ENCODE measurements around the gene GNAQ.
"Not testable (repeated sequence)": the region's sequence is repeated elsewhere in the genome, so short reads cannot be mapped to it uniquely, and the experiment has no call there.

The GNAQ gene

GRCh38 chr9:77735494-77735893 is 296.1 kb downstream of the GNAQ start:
- H3K4me3 Mint-ChIP-seq = no peak overlapping the region
- no peak overlapping the region for H3K27ac Mint-ChIP-seq
- H3K36me3 Mint-ChIP-seq (ENCODE audit: insufficient read depth) = no peaks in the 10 kb centered on the region
- H3K27me3 Mint-ChIP-seq = no peaks in the 10 kb centered on the region
- no peaks in the 10 kb centered on the region for H3K9me3 Mint-ChIP-seq
- ATAC-seq (replicated peaks) = no peak
- no peaks in the 10 kb centered on the region for H3K4me1 Mint-ChIP-seq (ENCODE audit: low read depth in 2 of 2)
- no peak for DNase-seq

- Mint-ChIP-seq H3K36me3 (ENCODE audit: insufficient read depth) (peaks cover 19% of the 10 kb centered on the region), H3K27ac (no peak overlapping the region), H3K9me3 (no peaks in the 10 kb centered on the region), H3K4me3 (no peak overlapping the region), H3K4me1 (ENCODE audit: low read depth in 2 of 2) (no peaks in the 10 kb centered on the region), H3K27me3 (no peaks in the 10 kb centered on the region)
- DNase-seq (no peak), ATAC-seq (replicated peaks) (no peak)
These were observed 299.7 kb downstream of the GNAQ start for GRCh38 chr9:77731930-77732329.

GRCh38 chr9:77731008-77731698 is 300.5 kb downstream of the GNAQ start:
- Mint-ChIP-seq H3K4me1 (ENCODE audit: low read depth in 2 of 2) (no peaks in the 10 kb centered on the region), H3K27me3 (no peaks in the 10 kb centered on the region), H3K36me3 (ENCODE audit: insufficient read depth) (peaks cover 22% of the 10 kb centered on the region), H3K27ac (no peak overlapping the region), H3K4me3 (no peak overlapping the region), H3K9me3 (no peaks in the 10 kb centered on the region)
- ATAC-seq (replicated peaks) (no peak), DNase-seq (no peak)

GRCh38 chr9:77729177-77729576 is 302.4 kb downstream of the GNAQ start:
- DNase-seq (no peak), ATAC-seq (replicated peaks) (no peak)
- no peaks in the 10 kb centered on the region for H3K4me1 Mint-ChIP-seq (ENCODE audit: low read depth in 2 of 2)
- H3K27ac Mint-ChIP-seq = no peak overlapping the region
- peaks cover 22% of the 10 kb centered on the region for H3K36me3 Mint-ChIP-seq (ENCODE audit: insufficient read depth)
- no peak overlapping the region for H3K4me3 Mint-ChIP-seq
- no peaks in the 10 kb centered on the region for H3K27me3 Mint-ChIP-seq
- H3K9me3 Mint-ChIP-seq = no peaks in the 10 kb centered on the region

- no peaks in the 10 kb centered on the region for H3K4me1 Mint-ChIP-seq (ENCODE audit: low read depth in 2 of 2)
- H3K4me3 Mint-ChIP-seq = no peak overlapping the region
- ATAC-seq (replicated peaks) = no peak
- no peak overlapping the region for H3K27ac Mint-ChIP-seq
- no peaks in the 10 kb centered on the region for H3K9me3 Mint-ChIP-seq
- H3K27me3 Mint-ChIP-seq = no peaks in the 10 kb centered on the region
- H3K36me3 Mint-ChIP-seq (ENCODE audit: insufficient read depth) = peaks cover 22% of the 10 kb centered on the region
- DNase-seq = no peak
These were observed 304.8 kb downstream of the GNAQ start for GRCh38 chr9:77726814-77727213.

GRCh38 chr9:77726289-77726688 is 305.3 kb downstream of the GNAQ start:
- no peak overlapping the region for H3K4me3 Mint-ChIP-seq
- H3K36me3 Mint-ChIP-seq (ENCODE audit: insufficient read depth) = peaks cover 22% of the 10 kb centered on the region
- H3K4me1 Mint-ChIP-seq (ENCODE audit: low read depth in 2 of 2) = no peaks in the 10 kb centered on the region
- no peak overlapping the region for H3K27ac Mint-ChIP-seq
- ATAC-seq (replicated peaks) (no peak), DNase-seq (no peak)
- no peaks in the 10 kb centered on the region for H3K27me3 Mint-ChIP-seq
- H3K9me3 Mint-ChIP-seq = no peaks in the 10 kb centered on the region

- Mint-ChIP-seq H3K27me3 (no peaks in the 10 kb centered on the region), H3K9me3 (no peaks in the 10 kb centered on the region), H3K4me1 (ENCODE audit: low read depth in 2 of 2) (no peaks in the 10 kb centered on the region), H3K4me3 (no peak overlapping the region), H3K27ac (no peak overlapping the region), H3K36me3 (ENCODE audit: insufficient read depth) (peaks cover 22% of the 10 kb centered on the region)
- no peak for ATAC-seq (replicated peaks)
- no peak for DNase-seq
These were observed 305.8 kb downstream of the GNAQ start for GRCh38 chr9:77725820-77726219.

- H3K4me3 Mint-ChIP-seq = no peak overlapping the region
- no peak overlapping the region for H3K27ac Mint-ChIP-seq
- DNase-seq (no peak), ATAC-seq (replicated peaks) (no peak)
- H3K4me1 Mint-ChIP-seq (ENCODE audit: low read depth in 2 of 2) = no peaks in the 10 kb centered on the region
- H3K27me3 Mint-ChIP-seq = no peaks in the 10 kb centered on the region
- H3K36me3 Mint-ChIP-seq (ENCODE audit: insufficient read depth) = peaks cover 22% of the 10 kb centered on the region
- H3K9me3 Mint-ChIP-seq = no peaks in the 10 kb centered on the region
These were observed 306.4 kb downstream of the GNAQ start for GRCh38 chr9:77725046-77725694.

- not testable (repeated sequence) for H3K9me3 Mint-ChIP-seq; H3K27me3 Mint-ChIP-seq; H3K4me1 Mint-ChIP-seq (ENCODE audit: low read depth in 2 of 2); H3K27ac Mint-ChIP-seq; H3K36me3 Mint-ChIP-seq (ENCODE audit: insufficient read depth); DNase-seq; ATAC-seq (replicated peaks); H3K4me3 Mint-ChIP-seq
These were observed 310.5 kb downstream of the GNAQ start for GRCh38 chr9:77721156-77721555.

GRCh38 chr9:77719321-77719720 is 312.3 kb downstream of the GNAQ start:
- no peak overlapping the region for H3K27ac Mint-ChIP-seq
- no peaks in the 10 kb centered on the region for H3K9me3 Mint-ChIP-seq
- DNase-seq (no peak), ATAC-seq (replicated peaks) (no peak)
- no peaks in the 10 kb centered on the region for H3K4me1 Mint-ChIP-seq (ENCODE audit: low read depth in 2 of 2)
- no peak overlapping the region for H3K4me3 Mint-ChIP-seq
- H3K27me3 Mint-ChIP-seq = no peaks in the 10 kb centered on the region
- no peaks in the 10 kb centered on the region for H3K36me3 Mint-ChIP-seq (ENCODE audit: insufficient read depth)

GRCh38 chr9:77718298-77718640 is 313.3 kb downstream of the GNAQ start:
- not testable (repeated sequence) for H3K4me1 Mint-ChIP-seq (ENCODE audit: low read depth in 2 of 2); H3K27ac Mint-ChIP-seq; H3K9me3 Mint-ChIP-seq; ATAC-seq (replicated peaks); DNase-seq; H3K27me3 Mint-ChIP-seq; H3K4me3 Mint-ChIP-seq; H3K36me3 Mint-ChIP-seq (ENCODE audit: insufficient read depth)

GRCh38 chr9:77717608-77718297 is 313.9 kb downstream of the GNAQ start:
- DNase-seq; H3K4me3 Mint-ChIP-seq; H3K4me1 Mint-ChIP-seq (ENCODE audit: low read depth in 2 of 2); H3K9me3 Mint-ChIP-seq; H3K27ac Mint-ChIP-seq; H3K27me3 Mint-ChIP-seq; H3K36me3 Mint-ChIP-seq (ENCODE audit: insufficient read depth); ATAC-seq (replicated peaks): not testable (repeated sequence)

GRCh38 chr9:77714077-77714549 is 317.5 kb downstream of the GNAQ start:
- Mint-ChIP-seq H3K4me3 (no peak overlapping the region), H3K9me3 (no peaks in the 10 kb centered on the region), H3K27me3 (peaks cover 0 to 9% of the 10 kb centered on the region in 2 donors), H3K4me1 (ENCODE audit: low read depth in 2 of 2) (no peaks in the 10 kb centered on the region), H3K36me3 (ENCODE audit: insufficient read depth) (no peaks in the 10 kb centered on the region), H3K27ac (no peak overlapping the region)
- DNase-seq (no peak), ATAC-seq (replicated peaks) (no peak)

GRCh38 chr9:77712533-77713130 is 319.0 kb downstream of the GNAQ start:
- Mint-ChIP-seq H3K27me3 (peaks cover 0 to 9% of the 10 kb centered on the region in 2 donors), H3K4me3 (no peak overlapping the region), H3K27ac (no peak overlapping the region), H3K4me1 (ENCODE audit: low read depth in 2 of 2) (no peaks in the 10 kb centered on the region), H3K36me3 (ENCODE audit: insufficient read depth) (no peaks in the 10 kb centered on the region), H3K9me3 (peaks cover 0 to 11% of the 10 kb centered on the region in 2 donors)
- DNase-seq (no peak), ATAC-seq (replicated peaks) (no peak)

Data from effector memory CD8-positive, alpha-beta T cell (primary cell).